Muscle of leg (tissue), 11 donors: ENCODE results near the gene STOML1. TPM values are rescaled to one million over a fixed set of nuclear protein-coding genes. Genes with fewer than 3 reads are reported as not detected.

Experiments used
- DNase-seq: peaks from one replicate; pipeline ENCODE4 v3.0.0; 2013
- H3K27ac ChIP-seq: one replicate; pipeline ENCODE4 v1.5.1; 2013; ENCODE audit warnings: mild to moderate bottlenecking, low read length, control low read depth
- H3K27me3 ChIP-seq: one replicate; pipeline ENCODE4 v1.6.1; 2013; ENCODE audit warnings: low read length; ENCODE audit not compliant: control insufficient read depth, insufficient read depth
- H3K36me3 ChIP-seq: one replicate; pipeline ENCODE4 v1.6.1; 2013; ENCODE audit warnings: low read length; ENCODE audit not compliant: control insufficient read depth, insufficient read depth
- H3K4me1 ChIP-seq: one replicate; pipeline ENCODE4 v1.6.1; 2013; ENCODE audit warnings: low read length; ENCODE audit not compliant: control insufficient read depth, insufficient read depth
- H3K4me3 ChIP-seq: one replicate; pipeline ENCODE4 v1.5.1; 2013; ENCODE audit warnings: low read length, control low read depth
- H3K9me3 ChIP-seq: replicated peaks from 2 replicates; pipeline ENCODE4 v1.6.1; 2013; ENCODE audit warnings: low read depth, low read length; ENCODE audit not compliant: control insufficient read depth
- WGBS: methylation state at CpG from one replicate; pipeline ENCODE4 v1.1.5; 2013; ENCODE audit warnings: missing lambda C conversion rate; ENCODE audit not compliant: insufficient coverage; 5-methylcytosine and 5-hydroxymethylcytosine counted together
- polyA plus RNA-seq, 8 donors: library from polyadenylated mRNA; unstranded; fragments of 120-200 nt; gene quantifications; one replicate each; pipeline versions ENCODE4 v1.2.1 to v1.2.3, GENCODE V29; 2013; ENCODE audit warnings: inconsistent platforms in 1 of 8, low replicate concordance in 1 of 8; ENCODE audit not compliant: insufficient read length in 8 of 8, insufficient read depth in 1 of 8
- total RNA-seq: library from RNA; stranded (reverse); fragments of 120-200 nt; gene quantifications from one replicate; pipeline ENCODE4 v1.2.4, GENCODE V29; 2013

Gene STOML1
- total and polyA plus RNA-seq, 9 donors: 21.0 to 40.2 (median 34.4) TPM

DNA sequence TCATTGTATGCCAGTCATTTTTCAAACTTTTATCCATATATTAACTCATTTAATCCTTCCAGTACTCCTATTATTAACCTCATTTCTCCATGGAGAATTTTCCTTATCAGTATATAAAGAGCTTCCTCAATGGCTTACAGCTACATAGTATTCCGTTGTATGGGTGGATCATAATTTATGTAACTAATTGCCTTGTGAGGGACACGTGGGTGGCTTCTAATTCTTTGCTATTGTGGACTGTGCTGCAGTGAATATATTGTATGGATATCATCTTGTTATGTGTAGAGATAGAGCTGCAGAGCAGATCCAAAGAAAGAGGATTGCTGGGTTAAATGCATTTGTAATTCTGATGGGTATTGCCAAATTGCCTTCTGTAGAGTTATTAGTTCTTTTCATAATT is 27.6 kb upstream of the STOML1 start:
- Histone ChIP-seq H3K27me3 (no peaks in the 10 kb centered on the region), H3K27ac (no peak overlapping the region), H3K36me3 (peaks cover 37% of the 10 kb centered on the region), H3K4me3 (no peak overlapping the region), H3K9me3 (no peaks in the 10 kb centered on the region), H3K4me1 (peaks cover 3% of the 10 kb centered on the region)
- DNase-seq: no peak
- 71% methylated on average over 1 of the region's 2 CpGs for WGBS

- Histone ChIP-seq H3K9me3 (no peaks in the 10 kb centered on the region), H3K4me1 (peaks cover 3% of the 10 kb centered on the region), H3K36me3 (peaks cover 19% of the 10 kb centered on the region), H3K27ac (no peak overlapping the region), H3K4me3 (no peak overlapping the region), H3K27me3 (no peaks in the 10 kb centered on the region)
- no CpG with 5 or more reads among the region's 2 CpGs for WGBS
- no peak for DNase-seq
Observed at GRCh38 chr15:74013374-74013894, 21.3 kb upstream of the STOML1 start.

GRCh38 chr15:74011610-74012009 is 19.5 kb upstream of the STOML1 start:
- Histone ChIP-seq H3K4me1 (peaks cover 7% of the 10 kb centered on the region), H3K27me3 (no peaks in the 10 kb centered on the region), H3K4me3 (no peak overlapping the region), H3K27ac (peak overlapping the region; percentile 62), H3K9me3 (no peaks in the 10 kb centered on the region), H3K36me3 (peaks cover 24% of the 10 kb centered on the region)
- peak; percentile 66 for DNase-seq
- no CpG with 5 or more reads among the region's 2 CpGs for WGBS

- H3K27me3 ChIP-seq: no peaks in the 10 kb centered on the region
- H3K27ac ChIP-seq: peak overlapping the region; percentile 62
- no peak overlapping the region for H3K4me3 ChIP-seq
- H3K9me3 ChIP-seq: no peaks in the 10 kb centered on the region
- WGBS: no CpG with 5 or more reads among the region's 2 CpGs
- DNase-seq: no peak
- peaks cover 29% of the 10 kb centered on the region for H3K36me3 ChIP-seq
- H3K4me1 ChIP-seq: peaks cover 7% of the 10 kb centered on the region
Observed at GRCh38 chr15:74010929-74011540, 18.9 kb upstream of the STOML1 start.

DNA sequence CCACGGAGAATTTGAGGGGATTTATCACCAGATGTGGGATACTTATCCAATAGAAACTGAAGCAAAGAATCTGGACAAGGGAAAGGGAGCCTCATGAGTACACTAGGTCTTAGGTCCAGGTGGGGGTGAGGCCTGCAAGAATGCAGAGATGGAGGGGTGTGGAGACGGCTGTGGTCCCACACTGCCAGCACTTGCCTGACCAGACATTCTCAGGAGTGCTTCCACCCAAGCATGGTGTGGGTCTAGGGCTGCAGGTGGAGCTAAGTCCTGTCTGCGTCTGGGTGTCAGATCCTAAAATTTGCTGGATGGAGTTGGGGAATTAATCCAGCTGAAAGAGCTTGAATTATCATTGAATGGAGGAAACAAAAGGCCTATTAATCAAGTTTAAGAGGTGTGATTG is 16.8 kb upstream of the STOML1 start:
- peaks cover 26% of the 10 kb centered on the region for H3K36me3 ChIP-seq
- H3K4me1 ChIP-seq: peaks cover 7% of the 10 kb centered on the region
- H3K27me3 ChIP-seq: no peaks in the 10 kb centered on the region
- DNase-seq: no peak
- 50% methylated on average over 1 of the region's 3 CpGs for WGBS
- H3K9me3 ChIP-seq: no peaks in the 10 kb centered on the region
- no peak overlapping the region for H3K27ac ChIP-seq
- no peak overlapping the region for H3K4me3 ChIP-seq

DNA sequence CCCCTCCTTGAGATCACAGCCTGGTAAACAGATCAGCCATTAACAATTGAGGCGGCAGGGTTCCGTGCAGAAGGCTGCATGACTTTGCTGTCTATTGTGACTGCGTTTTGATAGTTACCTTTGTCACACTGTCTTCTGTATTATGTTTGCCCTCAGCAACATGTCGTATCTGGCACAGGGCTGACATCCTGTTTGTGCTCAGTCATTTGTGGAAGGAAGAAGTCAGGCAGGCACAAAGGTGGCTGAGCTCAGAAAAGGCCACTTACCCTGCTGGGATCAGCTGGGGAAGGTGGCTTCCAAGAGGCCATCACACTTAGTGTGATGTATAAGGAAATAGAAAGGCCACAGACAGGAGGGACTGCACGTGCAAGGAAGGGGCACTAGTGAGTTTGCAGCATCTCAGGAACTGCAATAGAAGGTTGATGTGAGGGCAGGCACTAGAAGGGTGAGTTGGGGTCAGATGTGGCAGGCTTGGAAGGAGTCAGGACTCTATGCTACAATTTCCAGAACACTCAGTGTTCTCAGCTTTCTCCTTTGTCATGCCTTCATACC is 15.8 kb upstream of the STOML1 start:
- peaks cover 7% of the 10 kb centered on the region for H3K4me1 ChIP-seq
- H3K4me3 ChIP-seq: no peak overlapping the region
- peak; percentile 11 for DNase-seq
- no peaks in the 10 kb centered on the region for H3K9me3 ChIP-seq
- H3K36me3 ChIP-seq: peaks cover 26% of the 10 kb centered on the region
- 85% methylated on average over 4 of the region's 5 CpGs for WGBS
- no peaks in the 10 kb centered on the region for H3K27me3 ChIP-seq
- no peak overlapping the region for H3K27ac ChIP-seq

- no peak for DNase-seq
- no peaks in the 10 kb centered on the region for H3K27me3 ChIP-seq
- H3K9me3 ChIP-seq: no peaks in the 10 kb centered on the region
- H3K36me3 ChIP-seq: peaks cover 29% of the 10 kb centered on the region
- H3K4me1 ChIP-seq: peaks cover 7% of the 10 kb centered on the region
- WGBS: 73% methylated on average over 8 of the region's 11 CpGs
- peak overlapping the region; percentile 11 for H3K27ac ChIP-seq
- H3K4me3 ChIP-seq: no peak overlapping the region
Observed at GRCh38 chr15:74006774-74007639, 14.9 kb upstream of the STOML1 start.

- Histone ChIP-seq H3K27ac (no peak overlapping the region), H3K27me3 (no peaks in the 10 kb centered on the region), H3K4me1 (peaks cover 21% of the 10 kb centered on the region), H3K36me3 (peaks cover 27% of the 10 kb centered on the region), H3K4me3 (no peak overlapping the region), H3K9me3 (no peaks in the 10 kb centered on the region)
- 93% methylated on average over 27 of the region's 27 CpGs for WGBS
- DNase-seq: no peak
Observed at GRCh38 chr15:73997986-73998385, 5.9 kb upstream of the STOML1 start.

DNA sequence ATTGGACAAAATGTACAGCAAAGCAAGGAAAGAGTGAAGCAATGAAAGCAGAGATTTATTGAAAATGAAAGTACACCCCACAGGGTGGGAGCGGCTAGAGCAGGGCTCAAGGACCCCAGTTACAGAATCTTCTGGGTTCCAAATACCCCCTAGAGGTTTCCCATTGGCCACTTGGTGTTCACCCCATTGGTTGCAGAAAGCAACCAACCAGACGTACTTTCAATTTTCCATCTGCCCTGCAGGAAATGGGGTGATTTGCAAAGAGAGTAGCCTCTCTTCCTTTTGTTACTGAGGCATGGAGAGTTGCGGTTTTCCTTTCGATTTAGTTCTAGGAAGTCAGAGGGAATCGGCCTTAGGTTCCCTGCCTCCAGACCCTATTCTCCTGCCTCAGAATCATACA is 4.8 kb upstream of the STOML1 start:
- Histone ChIP-seq H3K4me1 (peaks cover 28% of the 10 kb centered on the region), H3K27me3 (no peaks in the 10 kb centered on the region), H3K9me3 (no peaks in the 10 kb centered on the region), H3K27ac (peak overlapping the region; percentile 97), H3K36me3 (peaks cover 23% of the 10 kb centered on the region), H3K4me3 (peak overlapping the region; percentile 14)
- peak; percentile 62 for DNase-seq
- 33% methylated on average over 1 of the region's 5 CpGs for WGBS

GRCh38 chr15:73996267-73996666 is 4.2 kb upstream of the STOML1 start:
- peaks cover 19% of the 10 kb centered on the region for H3K36me3 ChIP-seq
- no peaks in the 10 kb centered on the region for H3K27me3 ChIP-seq
- peak overlapping the region; percentile 93 for H3K4me3 ChIP-seq
- no peaks in the 10 kb centered on the region for H3K9me3 ChIP-seq
- H3K4me1 ChIP-seq: peaks cover 34% of the 10 kb centered on the region
- DNase-seq: peak; percentile 15
- WGBS: 25% methylated on average over 1 of the region's 2 CpGs
- peak overlapping the region; percentile 97 for H3K27ac ChIP-seq
